Amniotic stem cell (primary cell): ENCODE measurements around the gene IRAK2.

ENCODE experiments used
- DNase-seq: peaks from one replicate; lab custom pipeline; 2025; lab: John Stamatoyannopoulos, UW

The IRAK2 gene

GRCh38 chr3:10189557-10190354 is 25.0 kb downstream of the IRAK2 start:
- DNase-seq = no peak

GRCh38 chr3:10192953-10193691 is 28.4 kb downstream of the IRAK2 start:
- DNase-seq = peak; percentile 94

GRCh38 chr3:10193692-10194327 is 29.1 kb downstream of the IRAK2 start:
- DNase-seq = no peak

GRCh38 chr3:10194328-10195071 is 29.8 kb downstream of the IRAK2 start:
- DNase-seq = no peak

- no peak for DNase-seq
These were observed 30.8 kb downstream of the IRAK2 start for GRCh38 chr3:10195366-10196089.

- peak; percentile 51 for DNase-seq
These were observed 31.8 kb downstream of the IRAK2 start for GRCh38 chr3:10196389-10197052.

GRCh38 chr3:10198226-10198625 is 33.5 kb downstream of the IRAK2 start:
- DNase-seq = no peak

GRCh38 chr3:10198761-10199649 is 34.3 kb downstream of the IRAK2 start:
- DNase-seq = no peak

GRCh38 chr3:10204921-10205320 is 40.2 kb downstream of the IRAK2 start:
- no peak for DNase-seq

GRCh38 chr3:10205451-10206165 is 40.9 kb downstream of the IRAK2 start:
- DNase-seq = peak; percentile 70

- no peak for DNase-seq
These were observed 41.4 kb downstream of the IRAK2 start for GRCh38 chr3:10206166-10206511.

GRCh38 chr3:10213156-10213792 is 48.6 kb downstream of the IRAK2 start:
- no peak for DNase-seq

- no peak for DNase-seq
These were observed 51.1 kb downstream of the IRAK2 start for GRCh38 chr3:10215578-10216368.

GRCh38 chr3:10217359-10217758 is 52.6 kb downstream of the IRAK2 start:
- DNase-seq = no peak

GRCh38 chr3:10219737-10220136 is 55.0 kb downstream of the IRAK2 start:
- no peak for DNase-seq

- no peak for DNase-seq
These were observed 59.2 kb downstream of the IRAK2 start for GRCh38 chr3:10223676-10224639.
